ENCODE data around the gene DCLRE1C. TPM values are rescaled to one million over a fixed set of nuclear protein-coding genes. Genes with fewer than 3 reads are reported as not detected.

Gene DCLRE1C
- total RNA-seq, 4 donors from 2014 or later, result 13.0 to 114 (median 17.2) TPM

GRCh38 chr10:14959221-14960057 is 5.5 kb upstream of the DCLRE1C start, which contains the start of gene MEIG1:
Gene MEIG1 (plus strand): TSS chr10:14959388. CDS start chr10:14966469, 7,081 bp downstream.
- no peak for TF ChIP-seq CTCF (IDR thresholded peaks at IDR 0.05; ENCODE audit: low read depth)

GRCh38 chr10:14958872-14959220 is 5.0 kb upstream of the DCLRE1C start:
- TF ChIP-seq CTCF (IDR thresholded peaks at IDR 0.05; ENCODE audit: low read depth), result no peak

- TF ChIP-seq CTCF (IDR thresholded peaks at IDR 0.05; ENCODE audit: low read depth), result no peak
Measured at GRCh38 chr10:14954934-14955333, 1.0 kb upstream of the DCLRE1C start.

- no peak for TF ChIP-seq CTCF (IDR thresholded peaks at IDR 0.05; ENCODE audit: low read depth)
Measured at GRCh38 chr10:14953424-14954000, 384 bp downstream of the DCLRE1C start.

GRCh38 chr10:14952851-14953423 is 959 bp downstream of the DCLRE1C start:
- TF ChIP-seq CTCF (IDR thresholded peaks at IDR 0.05; ENCODE audit: low read depth), result no peak

GRCh38 chr10:14949291-14949690 is 4.6 kb downstream of the DCLRE1C start:
- TF ChIP-seq CTCF (IDR thresholded peaks at IDR 0.05; ENCODE audit: low read depth), result no peak

GRCh38 chr10:14947268-14947667 is 6.6 kb downstream of the DCLRE1C start:
- TF ChIP-seq CTCF (IDR thresholded peaks at IDR 0.05; ENCODE audit: low read depth), result no peak

All from subcutaneous adipose tissue (tissue), 4 donors.